H9 (cell line): ENCODE data around the gene SPSB3. TPM values are rescaled to one million over a fixed set of nuclear protein-coding genes. Genes with fewer than 3 reads are reported as not detected.

Source experiments
- DNase-seq: peaks from one replicate; pipeline ENCODE4 v3.0.0-alpha.2; 2017
- H2AFZ ChIP-seq: one replicate; pipeline ENCODE4 v1.6.1; 2013; ENCODE audit warnings: mild to moderate bottlenecking, low read length, control low read depth, moderate library complexity
- H2AK5ac ChIP-seq: 2 replicates; pipeline ENCODE4 v1.6.1; 2013; ENCODE audit warnings: low read length, control low read depth, mixed read lengths; ENCODE audit not compliant: insufficient read length
- H2BK120ac ChIP-seq: one replicate; pipeline ENCODE4 v1.6.1; 2013; ENCODE audit warnings: low read depth, mild to moderate bottlenecking, low read length, control low read depth, inconsistent platforms; ENCODE audit not compliant: poor library complexity, severe bottlenecking
- H2BK12ac ChIP-seq: 2 replicates; pipeline ENCODE4 v1.6.1; 2013; ENCODE audit warnings: low read length, control low read depth, mixed read lengths, low read depth; ENCODE audit not compliant: insufficient read length
- H2BK15ac ChIP-seq: 2 replicates; pipeline ENCODE4 v1.6.1; 2013; ENCODE audit warnings: low read depth, low read length, control low read depth
- H2BK20ac ChIP-seq: one replicate; pipeline ENCODE4 v1.6.1; 2013; ENCODE audit warnings: low read depth, mild to moderate bottlenecking, low read length, control low read depth, inconsistent platforms; ENCODE audit not compliant: poor library complexity, severe bottlenecking
- H2BK5ac ChIP-seq: 2 replicates; pipeline ENCODE4 v1.6.1; 2013; ENCODE audit warnings: low read length, control low read depth, mixed read lengths; ENCODE audit not compliant: insufficient read length
- H3K14ac ChIP-seq: 2 replicates; pipeline ENCODE4 v1.6.1; 2013; ENCODE audit warnings: low read length, control low read depth; ENCODE audit not compliant: insufficient read depth
- H3K18ac ChIP-seq: 2 replicates; pipeline ENCODE4 v1.6.1; 2013; ENCODE audit warnings: low read depth, mild to moderate bottlenecking, mixed read lengths, low read length, control low read depth; ENCODE audit not compliant: insufficient read length
- H3K23ac ChIP-seq: 2 replicates; pipeline ENCODE4 v1.6.1; 2013; ENCODE audit warnings: low read length, control low read depth, mixed read lengths, low read depth; ENCODE audit not compliant: insufficient read length
- H3K23me2 ChIP-seq: 2 replicates; pipeline ENCODE4 v1.6.1; 2013; ENCODE audit warnings: low read depth, mild to moderate bottlenecking, mixed read lengths, low read length, control low read depth; ENCODE audit not compliant: insufficient read length, poor library complexity, severe bottlenecking
- H3K27ac ChIP-seq: 2 replicates; pipeline ENCODE4 v1.5.1; 2013; ENCODE audit warnings: low read length, control low read depth, mixed read lengths, low read depth; ENCODE audit not compliant: insufficient read length
- H3K27me3 ChIP-seq: 2 replicates; pipeline ENCODE4 v1.6.1; 2013; ENCODE audit warnings: low read length, control low read depth, inconsistent platforms; ENCODE audit not compliant: insufficient read depth
- H3K4ac ChIP-seq: 2 replicates; pipeline ENCODE4 v1.6.1; 2013; ENCODE audit warnings: low read depth, mild to moderate bottlenecking, control low read depth, inconsistent platforms, low read length, moderate library complexity
- H3K4me1 ChIP-seq: 2 replicates; pipeline ENCODE4 v1.6.1; 2013; ENCODE audit warnings: low read length, control low read depth, inconsistent platforms; ENCODE audit not compliant: insufficient read depth
- H3K4me2 ChIP-seq: 2 replicates; pipeline ENCODE4 v1.6.1; 2013; ENCODE audit warnings: low read length, control low read depth, mixed read lengths; ENCODE audit not compliant: insufficient read length, insufficient read depth
- H3K56ac ChIP-seq: 2 replicates; pipeline ENCODE4 v1.6.1; 2013; ENCODE audit warnings: low read depth, mild to moderate bottlenecking, mixed read lengths, low read length, control low read depth; ENCODE audit not compliant: insufficient read length
- H3K79me1 ChIP-seq: 2 replicates; pipeline ENCODE4 v1.6.1; 2013; ENCODE audit warnings: low read depth, mild to moderate bottlenecking, moderate library complexity, low read length, control low read depth, inconsistent platforms; ENCODE audit not compliant: insufficient read depth, poor library complexity, severe bottlenecking
- H3K79me2 ChIP-seq: 2 replicates; pipeline ENCODE4 v1.6.1; 2013; ENCODE audit warnings: low read length, control low read depth, inconsistent platforms; ENCODE audit not compliant: insufficient read depth
- H3K9ac ChIP-seq: 2 replicates; pipeline ENCODE4 v1.6.1; 2013; ENCODE audit warnings: low read length, control low read depth, mixed read lengths; ENCODE audit not compliant: insufficient read length; ENCODE audit errors: extremely low read depth
- H3K9me3 ChIP-seq: one replicate; pipeline ENCODE4 v1.6.1; 2013; ENCODE audit warnings: low read depth, low read length, inconsistent platforms; ENCODE audit not compliant: control insufficient read depth
- H3T11ph ChIP-seq: one replicate; pipeline ENCODE4 v1.6.1; 2013; ENCODE audit warnings: mild to moderate bottlenecking, low read length, control low read depth, inconsistent platforms
- H4K20me1 ChIP-seq: one replicate; pipeline ENCODE4 v1.6.1; 2013; ENCODE audit not compliant: control insufficient read depth, insufficient read length, insufficient read depth
- H4K5ac ChIP-seq: 2 replicates; pipeline ENCODE4 v1.6.1; 2013; ENCODE audit warnings: low read depth, mild to moderate bottlenecking, mixed read lengths, low read length, control low read depth; ENCODE audit not compliant: insufficient read length
- H4K8ac ChIP-seq: replicated peaks from 2 replicates; pipeline ENCODE4 v1.6.1; 2013; ENCODE audit warnings: low read length, control low read depth, mixed read lengths, low read depth; ENCODE audit not compliant: insufficient read length
- H4K91ac ChIP-seq: 2 replicates; pipeline ENCODE4 v1.6.1; 2013; ENCODE audit warnings: low read depth, mild to moderate bottlenecking, moderate library complexity, mixed read lengths, low read length, control low read depth; ENCODE audit not compliant: insufficient read length
- H3K27ac Mint-ChIP-seq, 3 experiments: 2 replicates in 2 of 3; 3 replicates in 1 of 3; pipeline ENCODE4 v1.8.0; 2020 to 2021; ENCODE audit warnings: mixed read lengths in 3 of 3, mild to moderate bottlenecking in 1 of 3, moderate library complexity in 1 of 3
- H3K27me3 Mint-ChIP-seq: 2 replicates; pipeline ENCODE4 v1.8.0; 2021; ENCODE audit warnings: low read depth, mild to moderate bottlenecking, moderate library complexity, mixed read lengths
- H3K36me3 Mint-ChIP-seq, 3 experiments: 2 replicates in 2 of 3; 3 replicates in 1 of 3; pipeline ENCODE4 v1.8.0; 2020 to 2021; ENCODE audit warnings: low read depth in 3 of 3, mixed read lengths in 3 of 3; ENCODE audit not compliant: insufficient read depth in 1 of 3
- H3K4me1 Mint-ChIP-seq, 2 experiments: 2 replicates each; pipeline ENCODE4 v1.8.0; 2020; ENCODE audit warnings: mixed read lengths in 2 of 2
- H3K4me3 Mint-ChIP-seq, 2 experiments: 2 replicates in 1 of 2; 3 replicates in 1 of 2; pipeline ENCODE4 v1.8.0; 2020 to 2021; ENCODE audit warnings: mild to moderate bottlenecking in 2 of 2, mixed read lengths in 2 of 2, moderate library complexity in 1 of 2
- H3K9me3 Mint-ChIP-seq, 2 experiments: 2 replicates in 1 of 2; 3 replicates in 1 of 2; pipeline ENCODE4 v1.8.0; 2020; ENCODE audit warnings: mild to moderate bottlenecking in 2 of 2, mixed read lengths in 2 of 2, moderate library complexity in 1 of 2
- WGBS: extraction: QIAGEN DNeasy Blood & Tissue Kit; methylation state at CpG from one replicate; pipeline ENCODE4 v1.1.7; 2013; ENCODE audit warnings: missing lambda C conversion rate, low lambda C conversion rate, mixed read lengths; ENCODE audit not compliant: insufficient read length; ENCODE audit errors: extremely low coverage; 5-methylcytosine and 5-hydroxymethylcytosine counted together
- total RNA-seq: library from RNA; stranded (reverse); gene quantifications from 2 replicates; pipeline ENCODE4 v1.2.1, GENCODE V29; 2021
- TF ChIP-seq, protein P1 (sequence below): fragments of 200-600 bp; sonication (generic); conservative IDR thresholded peaks from 3 replicates; pipeline ENCODE4 v1.8.0; 2021; ENCODE audit warnings: antibody characterized with exemption, mild to moderate bottlenecking

Gene SPSB3
- total RNA-seq, 1 experiment from 2014 or later: 19.9 TPM

DNA sequence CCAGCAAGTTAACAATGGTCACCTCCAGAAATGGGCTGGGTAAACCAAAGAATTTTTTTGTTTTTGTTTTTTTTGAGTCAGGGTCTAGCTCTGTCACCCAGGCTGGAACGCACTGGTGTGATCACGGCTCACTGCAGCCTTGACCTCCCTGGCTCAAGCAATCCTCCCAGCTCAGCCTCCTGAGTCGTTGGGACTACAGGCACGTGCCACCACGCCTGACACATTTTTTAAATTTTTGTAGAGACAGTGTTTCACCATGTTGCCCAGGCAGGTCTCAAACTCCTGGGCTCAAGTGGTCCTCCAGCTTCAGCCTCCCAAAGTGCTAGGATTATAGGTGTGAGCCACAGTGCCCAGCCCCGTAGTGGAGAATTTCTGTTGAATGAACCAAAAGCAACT, 1.7 kb downstream of the SPSB3 start:
- Histone ChIP-seq H4K20me1 (no peaks in the 10 kb centered on the region), H3K9ac (no peak overlapping the region)

More for the DNA sequence above, 1.7 kb downstream of the SPSB3 start:
- Histone ChIP-seq H2AFZ (no peak overlapping the region), H2BK20ac (no peak overlapping the region), H3T11ph (no peak overlapping the region), H3K27ac (no peak overlapping the region), H3K56ac (no peak overlapping the region), H3K14ac (no peak overlapping the region), H3K23ac (no peak overlapping the region), H4K5ac (no peak overlapping the region), H3K4ac (no peak overlapping the region), H3K9me3 (no peaks in the 10 kb centered on the region), H4K8ac (no peak overlapping the region), H3K4me1 (no peaks in the 10 kb centered on the region; the same call in 1 of the 2 replicates), H3K79me1 (peaks cover 5% of the 10 kb centered on the region), H3K27me3 (no peaks in the 10 kb centered on the region), H2BK120ac (no peak overlapping the region), H2AK5ac (no peak overlapping the region), H4K91ac (no peak overlapping the region), H3K23me2 (peaks cover 5% of the 10 kb centered on the region), H3K18ac (no peak overlapping the region), H2BK15ac (no peak overlapping the region), H2BK12ac (no peak overlapping the region), H2BK5ac (no peak overlapping the region), H3K79me2 (peaks cover 6% of the 10 kb centered on the region; the same call in 1 of the 2 replicates), H3K4me2 (no peak overlapping the region)
- H3K4me1 Mint-ChIP-seq: peaks cover 7 to 14% of the 10 kb centered on the region in 2 experiments
- peaks cover 1 to 39% (median 11%) of the 10 kb centered on the region in 3 experiments; a peak in 5 of 7 replicates for H3K36me3 Mint-ChIP-seq
- TF ChIP-seq, protein P1, sequence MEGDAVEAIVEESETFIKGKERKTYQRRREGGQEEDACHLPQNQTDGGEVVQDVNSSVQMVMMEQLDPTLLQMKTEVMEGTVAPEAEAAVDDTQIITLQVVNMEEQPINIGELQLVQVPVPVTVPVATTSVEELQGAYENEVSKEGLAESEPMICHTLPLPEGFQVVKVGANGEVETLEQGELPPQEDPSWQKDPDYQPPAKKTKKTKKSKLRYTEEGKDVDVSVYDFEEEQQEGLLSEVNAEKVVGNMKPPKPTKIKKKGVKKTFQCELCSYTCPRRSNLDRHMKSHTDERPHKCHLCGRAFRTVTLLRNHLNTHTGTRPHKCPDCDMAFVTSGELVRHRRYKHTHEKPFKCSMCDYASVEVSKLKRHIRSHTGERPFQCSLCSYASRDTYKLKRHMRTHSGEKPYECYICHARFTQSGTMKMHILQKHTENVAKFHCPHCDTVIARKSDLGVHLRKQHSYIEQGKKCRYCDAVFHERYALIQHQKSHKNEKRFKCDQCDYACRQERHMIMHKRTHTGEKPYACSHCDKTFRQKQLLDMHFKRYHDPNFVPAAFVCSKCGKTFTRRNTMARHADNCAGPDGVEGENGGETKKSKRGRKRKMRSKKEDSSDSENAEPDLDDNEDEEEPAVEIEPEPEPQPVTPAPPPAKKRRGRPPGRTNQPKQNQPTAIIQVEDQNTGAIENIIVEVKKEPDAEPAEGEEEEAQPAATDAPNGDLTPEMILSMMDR: no peak
- DNase-seq: no peak
- H3K27ac Mint-ChIP-seq: no peak overlapping the region; a peak in 1 of 7 replicates
- H3K27me3 Mint-ChIP-seq: peaks cover 2% of the 10 kb centered on the region; the same call in 1 of the 2 replicates
- peak overlapping the region; percentile 91 to 94; a peak in 4 of 5 replicates for H3K4me3 Mint-ChIP-seq
- WGBS: no CpG with 5 or more reads among the region's 6 CpGs
- no peaks in the 10 kb centered on the region for H3K9me3 Mint-ChIP-seq
